Measurements from ENCODE around the gene KLHL29. TPM values are rescaled to one million over a fixed set of nuclear protein-coding genes. Genes with fewer than 3 reads are reported as not detected.

KLHL29 gene
- total RNA-seq, 1 donor from 2014 or later, result 5.5 TPM

- Histone ChIP-seq H3K79me2 (ENCODE audit: insufficient read depth, low read length) (no peaks in the 10 kb centered on the region), H3K4me1 (ENCODE audit: insufficient read depth, low read length) (no peaks in the 10 kb centered on the region), H3K36me3 (ENCODE audit: insufficient read depth, low read length) (no peaks in the 10 kb centered on the region), H3K27ac (ENCODE audit: low read depth, low read length) (no peak overlapping the region), H3K4me3 (ENCODE audit: insufficient read depth, low read depth, low read length) (no peak overlapping the region), H3K9me3 (ENCODE audit: insufficient read depth, low read depth, low read length) (no peaks in the 10 kb centered on the region), H2AFZ (ENCODE audit: low read depth, low read length) (no peak overlapping the region), H3K9ac (ENCODE audit: low read length) (no peak overlapping the region), H3K4me2 (ENCODE audit: low read length) (no peak overlapping the region), H4K20me1 (ENCODE audit: insufficient read depth, low read length) (no peaks in the 10 kb centered on the region), H3K27me3 (ENCODE audit: insufficient read depth, low read length) (peaks cover 22% of the 10 kb centered on the region)
- DNase-seq (ENCODE audit: low read depth) (no peak), FAIRE-seq (no peak)
- Mint-ChIP-seq H3K27me3 (ENCODE audit: low read depth, unreplicated experiment) (peaks cover 87% of the 10 kb centered on the region), H3K4me3 (ENCODE audit: unreplicated experiment) (no peak overlapping the region), H3K36me3 (ENCODE audit: low read depth, unreplicated experiment) (peaks cover 7% of the 10 kb centered on the region), H3K4me1 (ENCODE audit: low read depth, unreplicated experiment) (peaks cover 21% of the 10 kb centered on the region), H3K27ac (ENCODE audit: unreplicated experiment) (no peak overlapping the region), H3K9me3 (ENCODE audit: unreplicated experiment) (peaks cover 4% of the 10 kb centered on the region)
- TF ChIP-seq EZH2 (IDR thresholded peaks at IDR 0.05; ENCODE audit: insufficient read depth, low read length), result no peak
- TF ChIP-seq CTCF (IDR thresholded peaks at IDR 0.05; ENCODE audit: insufficient read depth, low read depth, low read length), result no peak
Observed at GRCh38 chr2:23541503-23542229, 156.7 kb downstream of the KLHL29 start.

GRCh38 chr2:23542230-23542789, 157.3 kb downstream of the KLHL29 start:
- no peaks in the 10 kb centered on the region for H3K36me3 ChIP-seq (ENCODE audit: insufficient read depth, low read length)
- Mint-ChIP-seq H3K27ac (ENCODE audit: unreplicated experiment) (no peak overlapping the region), H3K27me3 (ENCODE audit: low read depth, unreplicated experiment) (peaks cover 87% of the 10 kb centered on the region), H3K36me3 (ENCODE audit: low read depth, unreplicated experiment) (peaks cover 7% of the 10 kb centered on the region), H3K4me3 (ENCODE audit: unreplicated experiment) (no peak overlapping the region), H3K4me1 (ENCODE audit: low read depth, unreplicated experiment) (peaks cover 21% of the 10 kb centered on the region), H3K9me3 (ENCODE audit: unreplicated experiment) (peaks cover 4% of the 10 kb centered on the region)
- no peak overlapping the region for H3K4me2 ChIP-seq (ENCODE audit: low read length)
- FAIRE-seq (no peak), DNase-seq (ENCODE audit: low read depth) (no peak)
- no peak overlapping the region for H2AFZ ChIP-seq (ENCODE audit: low read depth, low read length)
- no peak overlapping the region for H3K9ac ChIP-seq (ENCODE audit: low read length)
- H4K20me1 ChIP-seq (ENCODE audit: insufficient read depth, low read length), result no peaks in the 10 kb centered on the region
- no peak overlapping the region for H3K4me3 ChIP-seq (ENCODE audit: insufficient read depth, low read depth, low read length)
- no peaks in the 10 kb centered on the region for H3K79me2 ChIP-seq (ENCODE audit: insufficient read depth, low read length)
- no peak for TF ChIP-seq EZH2 (IDR thresholded peaks at IDR 0.05; ENCODE audit: insufficient read depth, low read length)
- TF ChIP-seq CTCF (IDR thresholded peaks at IDR 0.05; ENCODE audit: insufficient read depth, low read depth, low read length), result no peak
- no peaks in the 10 kb centered on the region for H3K4me1 ChIP-seq (ENCODE audit: insufficient read depth, low read length)
- H3K27me3 ChIP-seq (ENCODE audit: insufficient read depth, low read length), result peaks cover 22% of the 10 kb centered on the region
- no peaks in the 10 kb centered on the region for H3K9me3 ChIP-seq (ENCODE audit: insufficient read depth, low read depth, low read length)
- no peak overlapping the region for H3K27ac ChIP-seq (ENCODE audit: low read depth, low read length)

- no peak overlapping the region for H3K9ac ChIP-seq (ENCODE audit: low read length)
- peaks cover 20% of the 10 kb centered on the region for H3K27me3 ChIP-seq (ENCODE audit: insufficient read depth, low read length)
- no peak overlapping the region for H3K4me2 ChIP-seq (ENCODE audit: low read length)
- no peak overlapping the region for H3K27ac Mint-ChIP-seq (ENCODE audit: unreplicated experiment)
- H3K9me3 ChIP-seq (ENCODE audit: insufficient read depth, low read depth, low read length), result no peaks in the 10 kb centered on the region
- no peaks in the 10 kb centered on the region for H4K20me1 ChIP-seq (ENCODE audit: insufficient read depth, low read length)
- FAIRE-seq (no peak), DNase-seq (ENCODE audit: low read depth) (no peak)
- H3K4me3 Mint-ChIP-seq (ENCODE audit: unreplicated experiment), result no peak overlapping the region
- H3K9me3 Mint-ChIP-seq (ENCODE audit: unreplicated experiment), result peaks cover 4% of the 10 kb centered on the region
- H3K36me3 ChIP-seq (ENCODE audit: insufficient read depth, low read length), result no peaks in the 10 kb centered on the region
- no peaks in the 10 kb centered on the region for H3K79me2 ChIP-seq (ENCODE audit: insufficient read depth, low read length)
- no peak for TF ChIP-seq EZH2 (IDR thresholded peaks at IDR 0.05; ENCODE audit: insufficient read depth, low read length)
- TF ChIP-seq CTCF (IDR thresholded peaks at IDR 0.05; ENCODE audit: insufficient read depth, low read depth, low read length), result no peak
- no peak overlapping the region for H2AFZ ChIP-seq (ENCODE audit: low read depth, low read length)
- H3K36me3 Mint-ChIP-seq (ENCODE audit: low read depth, unreplicated experiment), result peaks cover 7% of the 10 kb centered on the region
- no peaks in the 10 kb centered on the region for H3K4me1 ChIP-seq (ENCODE audit: insufficient read depth, low read length)
- H3K27ac ChIP-seq (ENCODE audit: low read depth, low read length), result no peak overlapping the region
- peaks cover 86% of the 10 kb centered on the region for H3K27me3 Mint-ChIP-seq (ENCODE audit: low read depth, unreplicated experiment)
- no peak overlapping the region for H3K4me3 ChIP-seq (ENCODE audit: insufficient read depth, low read depth, low read length)
- H3K4me1 Mint-ChIP-seq (ENCODE audit: low read depth, unreplicated experiment), result peaks cover 21% of the 10 kb centered on the region
Observed at GRCh38 chr2:23543302-23543701, 158.3 kb downstream of the KLHL29 start.
